Activated naive CD4-positive, alpha-beta T cell treated with anti-CD3 and anti-CD28 coated beads, Interleukin-2, amount 10 ng/mL, durations not matched to agents 5 hours and 36 hours (primary cell): ENCODE measurements around the gene DNAH12. TPM values are rescaled to one million over a fixed set of nuclear protein-coding genes. Genes with fewer than 3 reads are reported as not detected.

Experiments used
- total RNA-seq, 2 experiments: library from RNA; stranded (reverse); gene quantifications; one replicate each; pipeline ENCODE4 v1.2.3, GENCODE V29; 2021

Gene DNAH12, protein sequence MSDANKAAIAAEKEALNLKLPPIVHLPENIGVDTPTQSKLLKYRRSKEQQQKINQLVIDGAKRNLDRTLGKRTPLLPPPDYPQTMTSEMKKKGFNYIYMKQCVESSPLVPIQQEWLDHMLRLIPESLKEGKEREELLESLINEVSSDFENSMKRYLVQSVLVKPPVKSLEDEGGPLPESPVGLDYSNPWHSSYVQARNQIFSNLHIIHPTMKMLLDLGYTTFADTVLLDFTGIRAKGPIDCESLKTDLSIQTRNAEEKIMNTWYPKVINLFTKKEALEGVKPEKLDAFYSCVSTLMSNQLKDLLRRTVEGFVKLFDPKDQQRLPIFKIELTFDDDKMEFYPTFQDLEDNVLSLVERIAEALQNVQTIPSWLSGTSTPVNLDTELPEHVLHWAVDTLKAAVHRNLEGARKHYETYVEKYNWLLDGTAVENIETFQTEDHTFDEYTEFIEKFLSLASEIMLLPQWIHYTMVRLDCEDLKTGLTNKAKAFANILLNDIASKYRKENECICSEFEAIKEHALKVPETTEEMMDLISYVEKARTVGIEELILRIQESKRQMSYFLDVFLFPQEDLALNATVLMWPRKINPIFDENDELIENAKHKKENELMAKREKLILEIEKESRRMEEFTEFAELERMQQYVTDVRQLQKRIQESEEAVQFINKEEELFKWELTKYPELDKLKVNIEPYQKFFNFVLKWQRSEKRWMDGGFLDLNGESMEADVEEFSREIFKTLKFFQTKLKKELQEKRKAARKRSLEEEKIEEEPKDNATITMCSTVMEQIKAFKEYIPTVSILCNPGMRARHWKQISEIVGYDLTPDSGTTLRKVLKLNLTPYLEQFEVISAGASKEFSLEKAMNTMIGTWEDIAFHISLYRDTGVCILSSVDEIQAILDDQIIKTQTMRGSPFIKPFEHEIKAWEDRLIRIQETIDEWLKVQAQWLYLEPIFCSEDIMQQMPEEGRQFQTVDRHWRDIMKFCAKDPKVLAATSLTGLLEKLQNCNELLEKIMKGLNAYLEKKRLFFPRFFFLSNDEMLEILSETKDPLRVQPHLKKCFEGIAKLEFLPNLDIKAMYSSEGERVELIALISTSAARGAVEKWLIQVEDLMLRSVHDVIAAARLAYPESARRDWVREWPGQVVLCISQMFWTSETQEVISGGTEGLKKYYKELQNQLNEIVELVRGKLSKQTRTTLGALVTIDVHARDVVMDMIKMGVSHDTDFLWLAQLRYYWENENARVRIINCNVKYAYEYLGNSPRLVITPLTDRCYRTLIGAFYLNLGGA (N-terminal part only)
- under 1 TPM; 0.05 to 0.08 TPM for total RNA-seq

DNA sequence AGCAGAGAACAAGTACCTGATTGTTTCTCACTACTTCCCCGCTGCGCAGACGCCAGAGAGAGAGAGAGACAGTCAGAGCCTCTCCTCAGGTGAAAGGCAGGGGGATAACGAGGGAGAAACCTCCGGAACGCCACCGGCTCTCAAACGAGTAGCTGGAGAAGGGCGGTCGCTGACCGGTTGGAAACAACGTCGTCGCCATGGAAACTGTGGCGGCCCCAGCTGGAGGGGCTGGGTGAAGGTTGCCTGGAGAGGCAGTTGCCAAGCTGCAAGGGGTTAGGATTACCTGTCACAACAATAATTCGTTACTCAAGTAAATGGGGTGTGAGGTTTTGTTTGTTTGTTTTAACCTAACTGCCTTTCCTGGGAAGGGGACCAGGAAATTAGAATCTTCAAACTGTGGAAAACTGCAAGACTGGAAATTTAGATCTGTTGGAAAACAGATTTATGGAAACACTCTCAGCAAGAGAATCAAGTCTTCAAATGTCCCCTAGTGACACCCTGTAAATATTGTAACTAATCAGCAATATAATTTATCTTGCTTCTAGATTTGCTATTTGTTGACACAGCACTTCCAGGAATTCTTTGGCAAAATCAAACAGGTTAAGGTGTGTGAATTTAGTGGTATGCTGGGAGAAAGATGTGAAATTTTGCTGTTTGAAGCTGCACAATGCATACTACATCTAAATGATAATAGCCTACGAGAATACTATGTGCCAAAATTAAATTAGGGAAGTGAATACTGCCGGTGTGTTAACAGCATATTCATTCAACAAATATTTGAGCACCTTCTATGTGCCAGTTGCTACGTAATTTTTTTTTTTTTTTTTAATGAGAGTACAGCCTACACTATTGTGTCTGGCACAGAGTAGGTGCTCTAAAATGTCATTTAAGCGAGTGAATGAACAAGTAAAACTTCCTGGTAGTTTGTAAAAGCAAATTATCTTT, at the start of gene DNAH12:
Gene DNAH12, minus strand, starts transcription at position 164 of the 945 bp plus-strand sequence. CDS start 1,474 bp downstream, outside the sequence.

DNA sequence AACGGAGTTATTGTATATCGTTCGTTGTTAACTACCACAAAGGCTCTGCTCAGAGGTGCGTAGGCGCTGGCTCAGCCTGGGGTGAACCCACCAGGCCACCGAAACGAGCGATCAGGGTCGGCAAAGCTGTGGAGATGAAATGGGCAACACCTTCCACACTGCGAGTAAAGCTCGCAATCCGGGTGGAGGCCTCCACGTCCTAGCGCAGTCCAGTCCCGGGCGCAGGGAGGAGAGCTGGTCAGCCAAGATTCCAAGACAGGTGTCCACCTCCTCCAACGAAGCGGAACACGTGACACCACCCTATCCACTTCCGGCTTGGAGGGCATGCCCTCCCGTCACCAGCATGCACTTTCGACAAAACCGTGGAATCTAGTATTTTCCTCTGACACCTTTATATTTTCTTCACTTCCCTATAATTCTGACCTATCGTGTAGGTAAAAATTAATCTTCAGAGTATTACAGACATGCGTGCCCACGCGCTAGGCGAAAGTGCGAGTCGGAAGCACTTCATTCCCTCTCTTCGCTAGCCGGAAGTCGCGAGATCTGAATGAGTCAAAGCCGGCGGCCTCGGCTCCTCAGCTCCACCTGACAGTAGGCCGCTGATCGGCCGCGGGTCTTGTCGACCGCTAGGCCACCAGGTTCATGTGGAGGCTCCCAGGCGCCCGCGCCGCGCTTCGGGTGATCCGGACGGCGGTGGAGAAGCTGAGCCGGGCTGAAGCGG, 11.8 kb upstream of the DNAH12 start, which contains the start of gene PDE12:
Gene PDE12, plus strand, starts transcription at position 537 of the 721 bp plus-strand sequence. Its CDS starts 106 bp downstream, at position 643.

DNA sequence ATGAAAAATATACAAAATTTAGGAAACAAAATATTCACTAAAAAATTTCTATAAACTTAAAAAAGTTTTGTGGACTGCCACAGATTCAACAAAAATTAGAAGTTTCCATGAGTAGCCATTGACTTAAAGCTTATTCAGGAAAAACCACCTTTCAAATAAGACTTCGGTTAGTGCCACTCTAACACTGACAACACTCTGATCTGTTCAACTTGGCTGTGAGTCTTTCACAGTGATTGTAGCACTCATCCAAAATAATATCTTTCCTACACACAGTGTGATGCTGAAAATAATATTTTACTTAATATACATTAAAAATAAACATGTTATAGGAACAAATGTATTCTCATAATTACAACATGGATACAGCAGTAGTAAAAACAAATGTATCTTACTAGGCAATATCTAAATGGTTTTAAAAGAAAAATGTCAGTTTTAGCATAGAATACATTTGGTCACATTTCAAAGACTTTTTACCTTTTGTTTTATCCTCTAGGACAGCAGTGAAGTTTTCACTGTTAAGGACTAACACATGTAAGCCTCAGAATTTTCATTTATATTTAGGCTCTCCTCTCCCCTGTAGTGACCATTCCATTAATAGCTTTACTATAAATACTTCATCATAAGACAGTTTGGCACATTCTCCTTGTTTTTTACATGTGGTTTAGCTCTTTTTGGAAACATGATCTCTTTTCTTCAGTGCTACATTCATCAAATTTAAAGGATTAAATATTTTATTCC, 251.8 kb downstream of the DNAH12 start, which contains the start of gene ASB14:
Gene ASB14, minus strand, starts transcription at position 527 of the 738 bp plus-strand sequence. CDS start 652 bp downstream, outside the sequence.

Other genes starting within 250 kb of the DNAH12 start
- gene PDE12, start 11.9 kb upstream of the DNAH12 start, total RNA-seq = 10 to 100 TPM; 22.4 to 24.6 TPM
- 10 to 100 TPM; 45.8 to 50.4 TPM for gene ARF4, start 53.0 kb upstream of the DNAH12 start, total RNA-seq
- 10 to 100 TPM; 31.2 to 32.6 TPM for gene DENND6A, start 148.7 kb upstream of the DNAH12 start, total RNA-seq
- gene SLMAP, start 212.0 kb upstream of the DNAH12 start, total RNA-seq = 10 to 100 TPM; 49.8 to 51.6 TPM